ENCODE results near the gene IQSEC1.
A peak's percentile ranks its signal among the peaks of the same experiment; 100 is the strongest.

IQSEC1 gene

GRCh38 chr3:12894629-12895028 is 178.6 kb downstream of the IQSEC1 start:
- no peak overlapping the region for H3K4me3 ChIP-seq (ENCODE audit: low read depth, low read length)
- DNase-seq (ENCODE audit: low read depth), result peak; percentile 19
- TF ChIP-seq CTCF (conservative IDR thresholded peaks at IDR 0.05; ENCODE audit: low read depth, low read length), result no peak

GRCh38 chr3:12893852-12894251 is 179.4 kb downstream of the IQSEC1 start:
- no peak for TF ChIP-seq CTCF (conservative IDR thresholded peaks at IDR 0.05; ENCODE audit: low read depth, low read length)
- no peak for DNase-seq (ENCODE audit: low read depth)
- H3K4me3 ChIP-seq (ENCODE audit: low read depth, low read length), result no peak overlapping the region

- H3K4me3 ChIP-seq (ENCODE audit: low read depth, low read length), result no peak overlapping the region
- DNase-seq (ENCODE audit: low read depth), result no peak
- no peak for TF ChIP-seq CTCF (conservative IDR thresholded peaks at IDR 0.05; ENCODE audit: low read depth, low read length)
These were observed 180.0 kb downstream of the IQSEC1 start for GRCh38 chr3:12893247-12893646.

- no peak overlapping the region for H3K4me3 ChIP-seq (ENCODE audit: low read depth, low read length)
- no peak for TF ChIP-seq CTCF (conservative IDR thresholded peaks at IDR 0.05; ENCODE audit: low read depth, low read length)
- DNase-seq (ENCODE audit: low read depth), result no peak
These were observed 180.4 kb downstream of the IQSEC1 start for GRCh38 chr3:12892840-12893189.

GRCh38 chr3:12891985-12892839 is 181.0 kb downstream of the IQSEC1 start:
- peak; percentile 90 for TF ChIP-seq CTCF (conservative IDR thresholded peaks at IDR 0.05; ENCODE audit: low read depth, low read length)
- peak; percentile 77 for DNase-seq (ENCODE audit: low read depth)
- peak overlapping the region; percentile 30 for H3K4me3 ChIP-seq (ENCODE audit: low read depth, low read length)

- TF ChIP-seq CTCF (conservative IDR thresholded peaks at IDR 0.05; ENCODE audit: low read depth, low read length), result no peak
- H3K4me3 ChIP-seq (ENCODE audit: low read depth, low read length), result peak overlapping the region; percentile 30
- no peak for DNase-seq (ENCODE audit: low read depth)
These were observed 181.7 kb downstream of the IQSEC1 start for GRCh38 chr3:12891391-12891984.
